Calu3 (cell line): Measurements from ENCODE around the gene BCL10. TPM values are rescaled to one million over a fixed set of nuclear protein-coding genes. Genes with fewer than 3 reads are reported as not detected.

ENCODE experiments used
- BruUV-seq: library from RNA; stranded (reverse); fragments of 400-500 nt; replicated peaks from 2 replicates; lab custom pipeline; 2021; lab: Mats Ljungman, UMichigan
- CTCF ChIA-PET: fragments of 300-600 bp; sonication (Branson Sonifier 250); formaldehyde crosslinking; loops from one replicate; lab custom pipeline; 2022; ENCODE audit warnings: antibody characterized with exemption; lab: Charles Lee
- DNase-seq: peaks from one replicate; pipeline ENCODE4 v3.0.0; 2022
- H3K27ac Mint-ChIP-seq: one replicate; pipeline ENCODE4 v1.8.0; 2022; ENCODE audit warnings: mixed read lengths; ENCODE audit not compliant: unreplicated experiment
- H3K27me3 Mint-ChIP-seq: one replicate; pipeline ENCODE4 v1.8.0; 2022; ENCODE audit warnings: mixed read lengths; ENCODE audit not compliant: unreplicated experiment
- H3K36me3 Mint-ChIP-seq: one replicate; pipeline ENCODE4 v1.8.0; 2022; ENCODE audit warnings: mild to moderate bottlenecking, moderate library complexity, mixed read lengths; ENCODE audit not compliant: insufficient read depth, unreplicated experiment
- H3K4me1 Mint-ChIP-seq: one replicate; pipeline ENCODE4 v1.8.0; 2022; ENCODE audit warnings: mild to moderate bottlenecking, low read depth, mixed read lengths; ENCODE audit not compliant: unreplicated experiment
- H3K4me3 Mint-ChIP-seq: one replicate; pipeline ENCODE4 v1.8.0; 2022; ENCODE audit warnings: mild to moderate bottlenecking, low read depth, moderate library complexity, mixed read lengths; ENCODE audit not compliant: unreplicated experiment
- H3K9me3 Mint-ChIP-seq: one replicate; pipeline ENCODE4 v1.8.0; 2022; ENCODE audit warnings: low read depth, mixed read lengths; ENCODE audit not compliant: unreplicated experiment
- intact Hi-C: fragments of 100-400 bp; cut with micrococcal nuclease; formaldehyde crosslinking; loops from one replicate; pipeline ENCODE4 v1.10.0; 2022; ENCODE audit not compliant: unreplicated experiment
- total RNA-seq: library from RNA; stranded (reverse); gene quantifications from 2 replicates; pipeline ENCODE4 v1.2.3, GENCODE V29; 2022
- TF ChIP-seq, protein P1 (sequence below): fragments of 200-600 bp; IDR thresholded peaks from one replicate; pipeline ENCODE4 v1.8.0; 2022; ENCODE audit warnings: antibody characterized with exemption; ENCODE audit not compliant: unreplicated experiment

Gene BCL10
- total RNA-seq, 1 experiment from 2014 or later: 57.7 TPM

GRCh38 chr1:85223334-85223733, 53.1 kb downstream of the BCL10 start:
- Mint-ChIP-seq H3K4me1 (peaks cover 45% of the 10 kb centered on the region), H3K27ac (peak overlapping the region; percentile 34), H3K4me3 (no peak overlapping the region), H3K9me3 (no peaks in the 10 kb centered on the region), H3K36me3 (peaks cover 6% of the 10 kb centered on the region), H3K27me3 (no peaks in the 10 kb centered on the region)
- CTCF ChIA-PET: no interaction called here
- DNase-seq: no peak
- intact Hi-C loops: no loop called here
- BruUV-seq: no TSS peak
- TF ChIP-seq, protein P1, sequence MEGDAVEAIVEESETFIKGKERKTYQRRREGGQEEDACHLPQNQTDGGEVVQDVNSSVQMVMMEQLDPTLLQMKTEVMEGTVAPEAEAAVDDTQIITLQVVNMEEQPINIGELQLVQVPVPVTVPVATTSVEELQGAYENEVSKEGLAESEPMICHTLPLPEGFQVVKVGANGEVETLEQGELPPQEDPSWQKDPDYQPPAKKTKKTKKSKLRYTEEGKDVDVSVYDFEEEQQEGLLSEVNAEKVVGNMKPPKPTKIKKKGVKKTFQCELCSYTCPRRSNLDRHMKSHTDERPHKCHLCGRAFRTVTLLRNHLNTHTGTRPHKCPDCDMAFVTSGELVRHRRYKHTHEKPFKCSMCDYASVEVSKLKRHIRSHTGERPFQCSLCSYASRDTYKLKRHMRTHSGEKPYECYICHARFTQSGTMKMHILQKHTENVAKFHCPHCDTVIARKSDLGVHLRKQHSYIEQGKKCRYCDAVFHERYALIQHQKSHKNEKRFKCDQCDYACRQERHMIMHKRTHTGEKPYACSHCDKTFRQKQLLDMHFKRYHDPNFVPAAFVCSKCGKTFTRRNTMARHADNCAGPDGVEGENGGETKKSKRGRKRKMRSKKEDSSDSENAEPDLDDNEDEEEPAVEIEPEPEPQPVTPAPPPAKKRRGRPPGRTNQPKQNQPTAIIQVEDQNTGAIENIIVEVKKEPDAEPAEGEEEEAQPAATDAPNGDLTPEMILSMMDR: no peak

DNA sequence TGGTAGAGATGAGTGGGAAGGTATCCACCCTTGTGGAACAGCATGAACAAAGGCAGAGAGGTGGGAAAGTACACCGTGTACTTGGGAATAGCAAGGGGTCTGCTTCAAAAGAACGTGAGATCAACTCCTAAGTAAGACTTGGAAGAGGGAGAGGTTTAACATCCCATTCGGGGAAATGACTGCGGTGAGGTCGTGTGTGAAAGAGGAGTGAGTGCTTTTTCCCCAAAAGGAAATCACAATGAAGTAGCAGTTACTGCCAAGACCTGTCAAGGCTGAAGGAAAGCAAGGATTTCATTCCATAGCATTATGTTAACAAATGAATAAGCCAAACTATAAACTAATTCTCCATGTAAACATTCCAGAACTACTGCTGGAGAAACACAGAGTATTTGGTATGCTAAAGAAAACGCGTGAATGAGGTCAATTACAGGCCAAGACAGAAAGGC, 55.7 kb downstream of the BCL10 start:
- Mint-ChIP-seq H3K27me3 (no peaks in the 10 kb centered on the region), H3K27ac (no peak overlapping the region), H3K4me3 (no peak overlapping the region), H3K36me3 (peaks cover 6% of the 10 kb centered on the region), H3K4me1 (peaks cover 39% of the 10 kb centered on the region), H3K9me3 (no peaks in the 10 kb centered on the region)
- DNase-seq: no peak
- intact Hi-C loops: no loop called here
- TF ChIP-seq, protein P1: no peak
- no TSS peak for BruUV-seq
- CTCF ChIA-PET: no interaction called here

GRCh38 chr1:85219853-85220610, 56.4 kb downstream of the BCL10 start:
- H3K4me1 Mint-ChIP-seq: peaks cover 32% of the 10 kb centered on the region

GRCh38 chr1:85216697-85217096, 59.7 kb downstream of the BCL10 start:
- Mint-ChIP-seq H3K4me1 (peaks cover 8% of the 10 kb centered on the region), H3K27ac (no peak overlapping the region), H3K9me3 (no peaks in the 10 kb centered on the region), H3K4me3 (no peak overlapping the region), H3K27me3 (no peaks in the 10 kb centered on the region), H3K36me3 (no peaks in the 10 kb centered on the region)
- CTCF ChIA-PET: no interaction called here
- BruUV-seq: no TSS peak
- no peak for DNase-seq
- TF ChIP-seq, protein P1: no peak
- intact Hi-C loops: no loop called here

More at GRCh38 chr1:85219853-85220610, 56.4 kb downstream of the BCL10 start:
- H3K36me3 Mint-ChIP-seq: peaks cover 3% of the 10 kb centered on the region
- CTCF ChIA-PET: no interaction called here
- intact Hi-C loops: no loop called here
- BruUV-seq: no TSS peak
- DNase-seq: no peak
- H3K9me3 Mint-ChIP-seq: no peaks in the 10 kb centered on the region
- TF ChIP-seq, protein P1: no peak
- H3K27ac Mint-ChIP-seq: no peak overlapping the region
- H3K4me3 Mint-ChIP-seq: no peak overlapping the region
- H3K27me3 Mint-ChIP-seq: no peaks in the 10 kb centered on the region

Other genes with a start within 250 kb of the BCL10 start
- 12.4 and 14.1 TPM in 2 replicates for gene MCOLN3, start 228.1 kb downstream of the BCL10 start, total RNA-seq
- gene SYDE2, start 75.6 kb downstream of the BCL10 start, total RNA-seq: 8.3 and 10.4 TPM in 2 replicates
- gene C1orf52, start 17.0 kb downstream of the BCL10 start, total RNA-seq: 29.7 TPM in 2 replicates
- gene DDAH1, start 188.5 kb upstream of the BCL10 start, total RNA-seq: 84.1 and 98.7 TPM in 2 replicates